Kidney capillary endothelial cell (primary cell): ENCODE data around the gene ATL1.
"Not testable (repeated sequence)": the region's sequence is repeated elsewhere in the genome, so short reads cannot be mapped to it uniquely, and the experiment has no call there.

ENCODE experiments used
- DNase-seq: peaks from one replicate; pipeline ENCODE4 v3.0.0-alpha.2; 2018; ENCODE audit warnings: low spot score

The ATL1 gene

GRCh38 chr14:50534997-50535396, 24.9 kb upstream of the ATL1 start:
- no peak for DNase-seq

- DNase-seq: not testable (repeated sequence)
Measured at GRCh38 chr14:50538034-50538433, 21.9 kb upstream of the ATL1 start.

- DNase-seq: no peak
Measured at GRCh38 chr14:50539051-50539450, 20.9 kb upstream of the ATL1 start.

- DNase-seq: no peak
Measured at GRCh38 chr14:50541159-50541567, 18.8 kb upstream of the ATL1 start.

GRCh38 chr14:50542941-50543418, 17.0 kb upstream of the ATL1 start:
- peak; percentile 33 for DNase-seq

GRCh38 chr14:50544911-50545310, 15.0 kb upstream of the ATL1 start:
- DNase-seq: no peak

GRCh38 chr14:50545618-50546017, 14.3 kb upstream of the ATL1 start:
- no peak for DNase-seq

- no peak for DNase-seq
Measured at GRCh38 chr14:50550294-50550693, 9.7 kb upstream of the ATL1 start.

- DNase-seq: no peak
Measured at GRCh38 chr14:50551877-50552276, 8.1 kb upstream of the ATL1 start.

GRCh38 chr14:50552796-50553195, 7.1 kb upstream of the ATL1 start:
- not testable (repeated sequence) for DNase-seq

- DNase-seq: peak; percentile 40
Measured at GRCh38 chr14:50560931-50561285, 963 bp downstream of the ATL1 start.

- no peak for DNase-seq
Measured at GRCh38 chr14:50562841-50563240, 2.9 kb downstream of the ATL1 start.

GRCh38 chr14:50569714-50570274, 9.8 kb downstream of the ATL1 start:
- DNase-seq: no peak

- no peak for DNase-seq
Measured at GRCh38 chr14:50573862-50574261, 13.9 kb downstream of the ATL1 start.

GRCh38 chr14:50575769-50576168, 15.8 kb downstream of the ATL1 start:
- DNase-seq: no peak

- no peak for DNase-seq
Measured at GRCh38 chr14:50577982-50578381, 18.0 kb downstream of the ATL1 start.

- no peak for DNase-seq
Measured at GRCh38 chr14:50578433-50578832, 18.5 kb downstream of the ATL1 start.

GRCh38 chr14:50590464-50590863, 30.5 kb downstream of the ATL1 start:
- DNase-seq: no peak

GRCh38 chr14:50594577-50595316, 34.8 kb downstream of the ATL1 start:
- no peak for DNase-seq

GRCh38 chr14:50598765-50599164, 38.8 kb downstream of the ATL1 start:
- no peak for DNase-seq

- DNase-seq: peak; percentile 34
Measured at GRCh38 chr14:50599700-50600444, 39.9 kb downstream of the ATL1 start.

GRCh38 chr14:50600849-50601248, 40.9 kb downstream of the ATL1 start:
- no peak for DNase-seq

- DNase-seq: no peak
Measured at GRCh38 chr14:50601394-50601793, 41.4 kb downstream of the ATL1 start.
